ENCODE results near the gene MAP6D1.

Gene MAP6D1

DNA sequence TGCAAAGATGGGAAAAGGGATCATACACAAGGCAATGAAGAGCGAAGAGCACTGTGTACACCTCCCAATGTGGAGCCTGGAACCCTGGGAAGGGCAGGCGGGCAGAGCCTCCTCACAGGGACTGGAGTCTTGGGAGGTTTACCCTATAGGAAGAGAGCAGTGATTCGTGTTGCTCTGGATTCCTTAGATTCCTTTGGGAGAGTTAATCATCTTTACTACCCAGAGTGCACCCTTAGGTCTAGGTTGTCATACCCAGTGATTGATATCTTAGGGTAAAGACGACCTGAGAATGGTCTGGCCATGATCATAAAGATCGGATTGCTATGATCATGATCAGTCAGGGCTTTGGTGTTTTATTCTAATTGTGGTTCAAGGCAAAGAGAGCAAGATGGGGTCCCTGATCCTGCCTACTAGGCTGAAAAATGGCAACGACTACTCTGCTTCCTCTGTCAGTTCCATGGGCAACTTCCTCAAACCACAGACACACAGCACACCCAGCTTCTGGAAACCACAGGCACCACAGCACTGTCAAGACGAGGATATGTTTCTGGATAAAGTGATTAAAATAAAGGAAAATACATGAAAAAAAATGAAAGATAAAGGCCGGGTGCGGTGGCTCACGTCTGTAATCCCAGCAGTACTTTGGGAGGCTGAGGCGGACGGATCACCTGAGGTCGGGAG, 20.4 kb upstream of the MAP6D1 start:
- Histone ChIP-seq H3K36me3 (ENCODE audit: insufficient read depth) (peaks cover 8% of the 10 kb centered on the region; the same call in 1 of the 2 replicates), H3K9ac (no peak overlapping the region), H3K4me2 (no peak overlapping the region), H3K27me3 (ENCODE audit: insufficient read depth, low read depth) (no peaks in the 10 kb centered on the region), H3K4me1 (ENCODE audit: low read depth, poor library complexity, severe bottlenecking) (no peaks in the 10 kb centered on the region), H4K20me1 (ENCODE audit: insufficient read depth) (no peaks in the 10 kb centered on the region), H3K27ac (no peak overlapping the region), H3K79me2 (ENCODE audit: insufficient read depth, low read depth) (no peaks in the 10 kb centered on the region; the same call in 1 of the 2 replicates), H3K4me3 (IDR thresholded peaks at IDR 0.05; ENCODE audit: insufficient read depth, low read depth, low read length) (no peak overlapping the region), H2AFZ (ENCODE audit: low read depth) (no peak overlapping the region)
- TF ChIP-seq, protein P1, sequence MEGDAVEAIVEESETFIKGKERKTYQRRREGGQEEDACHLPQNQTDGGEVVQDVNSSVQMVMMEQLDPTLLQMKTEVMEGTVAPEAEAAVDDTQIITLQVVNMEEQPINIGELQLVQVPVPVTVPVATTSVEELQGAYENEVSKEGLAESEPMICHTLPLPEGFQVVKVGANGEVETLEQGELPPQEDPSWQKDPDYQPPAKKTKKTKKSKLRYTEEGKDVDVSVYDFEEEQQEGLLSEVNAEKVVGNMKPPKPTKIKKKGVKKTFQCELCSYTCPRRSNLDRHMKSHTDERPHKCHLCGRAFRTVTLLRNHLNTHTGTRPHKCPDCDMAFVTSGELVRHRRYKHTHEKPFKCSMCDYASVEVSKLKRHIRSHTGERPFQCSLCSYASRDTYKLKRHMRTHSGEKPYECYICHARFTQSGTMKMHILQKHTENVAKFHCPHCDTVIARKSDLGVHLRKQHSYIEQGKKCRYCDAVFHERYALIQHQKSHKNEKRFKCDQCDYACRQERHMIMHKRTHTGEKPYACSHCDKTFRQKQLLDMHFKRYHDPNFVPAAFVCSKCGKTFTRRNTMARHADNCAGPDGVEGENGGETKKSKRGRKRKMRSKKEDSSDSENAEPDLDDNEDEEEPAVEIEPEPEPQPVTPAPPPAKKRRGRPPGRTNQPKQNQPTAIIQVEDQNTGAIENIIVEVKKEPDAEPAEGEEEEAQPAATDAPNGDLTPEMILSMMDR (conservative IDR thresholded peaks at IDR 0.05; ENCODE audit: low read depth, low read length) = no peak

- no peaks in the 10 kb centered on the region for H3K27me3 ChIP-seq (ENCODE audit: insufficient read depth, low read depth)
- H3K9ac ChIP-seq = no peak overlapping the region
- H3K4me3 ChIP-seq (IDR thresholded peaks at IDR 0.05; ENCODE audit: insufficient read depth, low read depth, low read length) = no peak overlapping the region
- no peak overlapping the region for H3K4me2 ChIP-seq
- H3K79me2 ChIP-seq (ENCODE audit: insufficient read depth, low read depth) = no peaks in the 10 kb centered on the region; the same call in 1 of the 2 replicates
- no peaks in the 10 kb centered on the region for H4K20me1 ChIP-seq (ENCODE audit: insufficient read depth)
- H3K36me3 ChIP-seq (ENCODE audit: insufficient read depth) = peaks cover 10% of the 10 kb centered on the region; the same call in 1 of the 2 replicates
- H3K4me1 ChIP-seq (ENCODE audit: low read depth, poor library complexity, severe bottlenecking) = no peaks in the 10 kb centered on the region
- no peak overlapping the region for H2AFZ ChIP-seq (ENCODE audit: low read depth)
- no peak overlapping the region for H3K27ac ChIP-seq
- TF ChIP-seq, protein P1 (conservative IDR thresholded peaks at IDR 0.05; ENCODE audit: low read depth, low read length) = no peak
Measured at GRCh38 chr3:183845090-183845489, 19.7 kb upstream of the MAP6D1 start.

DNA sequence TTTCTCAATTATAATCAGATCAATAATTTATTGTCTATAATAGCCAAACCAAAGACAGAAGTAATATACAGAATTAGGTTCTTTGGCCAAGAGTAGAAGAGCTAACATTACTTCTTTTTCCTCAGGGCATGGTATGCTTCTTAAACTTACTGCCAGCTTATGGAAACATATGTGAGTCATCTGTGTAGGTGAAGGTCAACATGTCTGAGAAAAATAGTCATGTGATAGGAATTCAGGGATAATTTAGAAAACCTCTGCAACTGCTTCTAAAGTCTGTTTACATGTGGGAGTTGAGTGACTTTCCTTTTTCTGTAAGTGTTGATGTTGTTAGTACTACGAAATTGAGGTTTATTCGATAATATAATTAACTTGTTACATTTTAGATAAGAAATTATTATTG, 19.2 kb upstream of the MAP6D1 start:
- Histone ChIP-seq H3K9ac (no peak overlapping the region), H4K20me1 (ENCODE audit: insufficient read depth) (no peaks in the 10 kb centered on the region), H3K27me3 (ENCODE audit: insufficient read depth, low read depth) (no peaks in the 10 kb centered on the region), H3K4me2 (no peak overlapping the region), H3K36me3 (ENCODE audit: insufficient read depth) (peaks cover 14% of the 10 kb centered on the region; the same call in 1 of the 2 replicates), H3K27ac (no peak overlapping the region), H3K4me1 (ENCODE audit: low read depth, poor library complexity, severe bottlenecking) (no peaks in the 10 kb centered on the region), H3K79me2 (ENCODE audit: insufficient read depth, low read depth) (no peaks in the 10 kb centered on the region; the same call in 1 of the 2 replicates), H2AFZ (ENCODE audit: low read depth) (no peak overlapping the region), H3K4me3 (IDR thresholded peaks at IDR 0.05; ENCODE audit: insufficient read depth, low read depth, low read length) (no peak overlapping the region)
- TF ChIP-seq, protein P1 (conservative IDR thresholded peaks at IDR 0.05; ENCODE audit: low read depth, low read length) = no peak

DNA sequence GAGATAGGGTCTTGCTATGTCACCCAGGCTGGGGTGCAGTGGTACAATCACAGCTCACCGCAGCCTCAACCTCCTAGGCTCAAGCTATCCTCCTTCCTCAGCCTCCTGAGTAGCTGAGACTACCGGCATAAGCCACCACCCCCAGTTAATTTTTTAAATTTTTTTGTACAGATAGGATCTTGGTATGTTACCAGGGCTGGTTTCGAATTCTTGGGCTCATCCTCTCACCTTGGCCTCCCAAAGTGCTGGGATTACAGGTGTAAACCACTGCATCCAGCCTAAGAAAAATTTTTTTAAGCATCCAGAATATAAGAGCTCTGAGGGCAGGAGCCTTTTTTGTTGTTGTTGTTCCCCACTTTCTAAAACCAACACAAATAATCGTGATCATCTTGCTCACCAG, 14.4 kb upstream of the MAP6D1 start:
- Histone ChIP-seq H3K27me3 (ENCODE audit: insufficient read depth, low read depth) (no peaks in the 10 kb centered on the region), H3K36me3 (ENCODE audit: insufficient read depth) (peaks cover 6% of the 10 kb centered on the region; the same call in 1 of the 2 replicates), H3K4me1 (ENCODE audit: low read depth, poor library complexity, severe bottlenecking) (no peaks in the 10 kb centered on the region), H3K27ac (no peak overlapping the region), H2AFZ (ENCODE audit: low read depth) (no peak overlapping the region), H4K20me1 (ENCODE audit: insufficient read depth) (no peaks in the 10 kb centered on the region), H3K4me3 (IDR thresholded peaks at IDR 0.05; ENCODE audit: insufficient read depth, low read depth, low read length) (no peak overlapping the region), H3K4me2 (no peak overlapping the region), H3K9ac (no peak overlapping the region), H3K79me2 (ENCODE audit: insufficient read depth, low read depth) (no peaks in the 10 kb centered on the region)
- TF ChIP-seq, protein P1 (conservative IDR thresholded peaks at IDR 0.05; ENCODE audit: low read depth, low read length) = no peak
